H1 (cell line): Measurements from ENCODE around the gene ARL10. TPM values are rescaled to one million over a fixed set of nuclear protein-coding genes. Genes with fewer than 3 reads are reported as not detected.

Source experiments
- CTCF ChIA-PET: fragments of 300-600 bp; sonication (Branson Sonifier 250); formaldehyde crosslinking; loops from one replicate; lab custom pipeline; 2021; ENCODE audit not compliant: partially characterized antibody; lab: Charles Lee
- POLR2A ChIA-PET: fragments of 300-600 bp; sonication (Branson Sonifier 250); formaldehyde crosslinking; loops from one replicate; lab custom pipeline; 2021; ENCODE audit warnings: inconsistent platforms; ENCODE audit not compliant: partially characterized antibody; lab: Charles Lee
- DNase-seq, 2 experiments: peaks; one replicate each; pipeline versions ENCODE4 v3.0.0 to v3.0.0-alpha.2; 2010 to 2022; ENCODE audit warnings: low spot score in 2 of 2, low read depth in 1 of 2, mixed read lengths in 1 of 2
- FAIRE-seq: peaks from 2 replicates; lab custom pipeline; 2011; peaks lifted over from hg19 to GRCh38; lab: Jason Lieb, UNC
- H2AFZ ChIP-seq: 2 replicates; pipeline ENCODE4 v1.8.1; 2012; ENCODE audit warnings: low read length, inconsistent platforms
- H2AK5ac ChIP-seq: 2 replicates; pipeline ENCODE4 v1.6.1; 2013; ENCODE audit warnings: low read depth, low read length
- H2BK120ac ChIP-seq: replicated peaks from 2 replicates; pipeline ENCODE3; 2013; ENCODE audit warnings: low read depth, low read length, inconsistent platforms
- H2BK12ac ChIP-seq: 2 replicates; pipeline ENCODE4 v1.6.1; 2013; ENCODE audit warnings: low read depth, low read length
- H2BK15ac ChIP-seq: 2 replicates; pipeline ENCODE4 v1.6.1; 2013; ENCODE audit warnings: low read length
- H2BK20ac ChIP-seq: 2 replicates; pipeline ENCODE4 v1.6.1; 2013; ENCODE audit warnings: low read length
- H2BK5ac ChIP-seq: 2 replicates; pipeline ENCODE4 v1.6.1; 2013; ENCODE audit warnings: low read depth, low read length
- H3K14ac ChIP-seq: 2 replicates; pipeline ENCODE4 v1.6.1; 2013; ENCODE audit warnings: inconsistent platforms; ENCODE audit not compliant: insufficient read length
- H3K18ac ChIP-seq: 2 replicates; pipeline ENCODE4 v1.6.1; 2013; ENCODE audit warnings: low read length; ENCODE audit errors: extremely low read depth
- H3K23ac ChIP-seq: 2 replicates; pipeline ENCODE4 v1.6.1; 2013; ENCODE audit warnings: inconsistent platforms; ENCODE audit not compliant: insufficient read length
- H3K23me2 ChIP-seq: 2 replicates; pipeline ENCODE4 v1.6.1; 2013; ENCODE audit warnings: low read depth, low read length
- H3K27ac ChIP-seq: 2 replicates; pipeline ENCODE4 v1.6.1; 2011; ENCODE audit warnings: low read depth, low read length, inconsistent platforms
- H3K27me3 ChIP-seq, 4 experiments: replicated peaks in 1 of 4; 1 replicate in 1 of 4; 2 replicates in 3 of 4; pipeline versions ENCODE4 v1.6.1 to v1.8.1; 2011 to 2013; ENCODE audit warnings: low read length in 3 of 4, mild to moderate bottlenecking in 3 of 4, inconsistent platforms in 2 of 4, mixed read lengths in 2 of 4, moderate library complexity in 1 of 4; ENCODE audit not compliant: control insufficient read depth in 3 of 4, insufficient read depth in 3 of 4; ENCODE audit errors: extremely low read depth in 1 of 4
- H3K36me3 ChIP-seq, 4 experiments: 2 replicates each; pipeline versions ENCODE4 v1.6.1 to v1.8.1; 2011 to 2013; ENCODE audit warnings: mild to moderate bottlenecking in 4 of 4, low read length in 3 of 4, moderate library complexity in 2 of 4, control low read depth in 1 of 4, inconsistent platforms in 1 of 4; ENCODE audit not compliant: insufficient read depth in 4 of 4, control insufficient read depth in 2 of 4
- H3K4ac ChIP-seq: replicated peaks from 2 replicates; pipeline ENCODE3; 2013; ENCODE audit warnings: low read length, low read depth, mixed read lengths, inconsistent platforms; ENCODE audit not compliant: insufficient read length
- H3K4me1 ChIP-seq, 4 experiments: replicated peaks in 1 of 4; 1 replicate in 1 of 4; 2 replicates in 3 of 4; pipeline versions ENCODE4 v1.6.1 to v1.8.1; 2011 to 2013; ENCODE audit warnings: low read length in 3 of 4, inconsistent platforms in 2 of 4, mixed read lengths in 1 of 4; ENCODE audit not compliant: insufficient read depth in 4 of 4, control insufficient read depth in 3 of 4
- H3K4me2 ChIP-seq, 2 experiments: 2 replicates each; pipeline versions ENCODE4 v1.6.1 to v1.8.1; 2011 to 2013; ENCODE audit warnings: low read depth in 2 of 2, low read length in 2 of 2, control low read depth in 1 of 2, inconsistent platforms in 1 of 2, mild to moderate bottlenecking in 1 of 2; ENCODE audit not compliant: insufficient read depth in 1 of 2
- H3K4me3 ChIP-seq, 4 experiments: fragments of 200-600, 300-600 bp in 1 of 4; sonication (generic), shearing (Covaris generic), sonication (Bioruptor Twin) in 1 of 4; 2 replicates each; pipeline versions ENCODE4 v1.5.1 to v1.8.1; 2011 to 2016; ENCODE audit warnings: low read length in 4 of 4, low read depth in 3 of 4, control low read depth in 2 of 4, inconsistent platforms in 2 of 4, mild to moderate bottlenecking in 2 of 4, mixed read lengths in 1 of 4, moderate library complexity in 1 of 4; ENCODE audit not compliant: insufficient read depth in 2 of 4; ENCODE audit errors: extremely low read depth in 1 of 4
- H3K56ac ChIP-seq: replicated peaks from 2 replicates; pipeline ENCODE3; 2013; ENCODE audit warnings: low read depth, mild to moderate bottlenecking, mixed read lengths, low read length, inconsistent platforms; ENCODE audit not compliant: insufficient read length
- H3K79me1 ChIP-seq: 2 replicates; pipeline ENCODE4 v1.6.1; 2013; ENCODE audit warnings: low read depth, low read length, control low read depth
- H3K79me2 ChIP-seq, 2 experiments: 2 replicates each; pipeline versions ENCODE4 v1.6.1 to v1.8.1; 2012 to 2013; ENCODE audit warnings: low read length in 2 of 2, mild to moderate bottlenecking in 2 of 2, inconsistent platforms in 1 of 2; ENCODE audit not compliant: insufficient read depth in 2 of 2, control insufficient read depth in 1 of 2
- H3K9ac ChIP-seq, 4 experiments: replicated peaks in 1 of 4; 1 replicate in 1 of 4; 2 replicates in 3 of 4; pipeline versions ENCODE4 v1.6.1 to v1.8.1; 2011 to 2013; ENCODE audit warnings: low read depth in 3 of 4, low read length in 3 of 4, control low read depth in 2 of 4, mild to moderate bottlenecking in 2 of 4, moderate library complexity in 2 of 4, inconsistent platforms in 1 of 4; ENCODE audit errors: extremely low read depth in 1 of 4
- H3K9me3 ChIP-seq, 2 experiments: 2 replicates each; pipeline versions ENCODE4 v1.6.1 to v1.8.1; 2012 to 2013; ENCODE audit warnings: mild to moderate bottlenecking in 2 of 2, moderate library complexity in 2 of 2, control low read depth in 1 of 2, inconsistent platforms in 1 of 2, low read depth in 1 of 2, low read length in 1 of 2, mixed read lengths in 1 of 2; ENCODE audit not compliant: insufficient read depth in 2 of 2
- H4K20me1 ChIP-seq, 2 experiments: replicated peaks in 1 of 2; 2 replicates each; pipeline versions ENCODE3 to v1.8.1; 2011 to 2013; ENCODE audit warnings: inconsistent platforms in 2 of 2, low read length in 2 of 2, mild to moderate bottlenecking in 1 of 2; ENCODE audit not compliant: insufficient read depth in 2 of 2, control insufficient read depth in 1 of 2
- H4K5ac ChIP-seq: 2 replicates; pipeline ENCODE4 v1.6.1; 2013; ENCODE audit warnings: low read length, low read depth, mixed read lengths, inconsistent platforms; ENCODE audit not compliant: insufficient read length
- H4K8ac ChIP-seq: 2 replicates; pipeline ENCODE4 v1.8.0; 2013; ENCODE audit warnings: mild to moderate bottlenecking, moderate library complexity, low read length, inconsistent platforms; ENCODE audit not compliant: insufficient read depth; ENCODE audit errors: extremely low read depth
- H4K91ac ChIP-seq: replicated peaks from 2 replicates; pipeline ENCODE3; 2013; ENCODE audit warnings: low read length, mixed read lengths, inconsistent platforms; ENCODE audit not compliant: insufficient read length
- KDM1A ChIP-seq: fragments of 200-600, 300-600 bp; sonication (generic); IDR thresholded peaks from 2 replicates; pipeline ENCODE4 v1.7.1; 2016; ENCODE audit warnings: mild to moderate bottlenecking, low read length, borderline replicate concordance
- WGBS, 2 experiments: shearing (Covaris generic) in 1 of 2; methylation state at CpG; one replicate each; pipeline versions ENCODE4 v1.1.6 to v1.1.7; 2013 to 2015; ENCODE audit warnings: low lambda C conversion rate in 2 of 2, mixed read lengths in 2 of 2, inconsistent platforms in 1 of 2, low coverage in 1 of 2, missing lambda C conversion rate in 1 of 2; ENCODE audit not compliant: insufficient replicate concordance in 2 of 2, insufficient coverage in 1 of 2, insufficient read length in 1 of 2; ENCODE audit errors: extremely low coverage in 1 of 2, missing lambda C conversion rate in 1 of 2; 5-methylcytosine and 5-hydroxymethylcytosine counted together
- polyA plus RNA-seq, 7 experiments: library from polyadenylated mRNA; depleted of rRNA in 3 of 7; stranded (reverse) in 5 of 7; unstranded in 2 of 7; fragments of >200 nt in 5 of 7; fragments of 200-250 nt in 2 of 7; gene quantifications; 1 replicate in 5 of 7; 2 replicates in 1 of 7; 4 replicates in 1 of 7; pipeline versions ENCODE4 v1.2.1 to v1.2.3, GENCODE V29; 2011 to 2013; ENCODE audit warnings: missing spikeins in 2 of 7, mixed read lengths in 2 of 7
- total RNA-seq: library from RNA; stranded (reverse); fragmentation: NEBNext Ultra II Directional; extraction: Animal tissue kit (Norgen Biotek cat#: 25700); gene quantifications from 2 replicates; pipeline ENCODE4 v1.2.1, GENCODE V29; 2021
- TF ChIP-seq, protein P1 (sequence below): IDR thresholded peaks from 2 replicates; pipeline ENCODE4 v1.6.1; 2012; ENCODE audit warnings: low read length, inconsistent platforms

ARL10 gene
- total and polyA plus RNA-seq, 2 of the 8 experiments (the other 6 are each of a cell fraction or from before 2014, with no cell fraction given) = 3.1 to 7.4 TPM

DNA sequence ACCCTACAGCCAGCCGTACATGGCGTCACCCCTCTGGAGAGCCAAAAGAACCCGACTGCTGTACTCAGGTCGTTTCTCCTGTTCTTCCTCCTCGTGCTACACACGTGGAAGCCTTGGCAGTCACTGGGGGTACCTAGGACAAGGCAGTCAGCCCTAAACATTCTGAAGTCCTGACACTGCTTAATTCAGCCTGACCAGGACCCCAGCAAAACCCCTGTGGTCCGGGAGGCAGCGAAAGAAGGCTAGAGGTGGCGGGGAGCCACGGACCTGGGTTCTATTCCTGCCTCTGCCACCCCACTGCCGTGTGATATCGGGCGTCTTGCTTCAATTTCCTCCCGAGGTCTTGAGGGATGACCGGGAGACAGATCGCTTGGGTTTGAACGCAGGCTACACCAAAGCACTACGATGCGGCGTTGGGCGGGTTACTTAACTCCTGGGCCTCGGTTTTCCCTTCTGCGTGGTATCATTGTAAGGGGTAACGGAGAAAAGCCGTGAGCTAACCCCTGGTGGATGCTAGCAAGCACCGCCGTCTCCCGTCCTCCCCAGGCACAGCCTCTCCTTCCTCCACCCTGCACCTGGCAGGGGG lies 429 bp upstream of the ARL10 start:
- FAIRE-seq (no peak), DNase-seq (peak in 1 of 2 experiments; percentile 49)
- Histone ChIP-seq H2BK15ac (no peak overlapping the region), H3K4me2 (peak overlapping the region; percentile 79 to 91), H3K79me2 (peaks cover 0 to 8% of the 10 kb centered on the region in 2 experiments; a peak in 2 of 4 replicates), H4K5ac (no peak overlapping the region), H2BK5ac (no peak overlapping the region), H3K27me3 (peaks cover 7 to 42% (median 34%) of the 10 kb centered on the region in 4 experiments), H2BK12ac (no peak overlapping the region), H4K91ac (no peak overlapping the region), H3K27ac (no peak overlapping the region), H3K4ac (no peak overlapping the region), H3K9me3 (no peaks in the 10 kb centered on the region), H3K4me1 (peaks cover 0 to 5% (median 3%) of the 10 kb centered on the region in 4 experiments; a peak in 4 of 7 replicates), H2BK120ac (no peak overlapping the region), H3K23me2 (peaks cover 19% of the 10 kb centered on the region), H2AK5ac (no peak overlapping the region), H3K23ac (no peak overlapping the region), H3K14ac (no peak overlapping the region), H2AFZ (peak overlapping the region; percentile 48; the same call in 1 of the 2 replicates), H4K8ac (peak overlapping the region; percentile 45), H4K20me1 (peaks cover 0 to 3% of the 10 kb centered on the region in 2 experiments), H3K56ac (no peak overlapping the region), H2BK20ac (no peak overlapping the region), H3K4me3 (peak overlapping the region; percentile 61 to 82 (median 68)), H3K36me3 (no peaks in the 10 kb centered on the region; a peak in 2 of 8 replicates), H3K9ac (no peak overlapping the region), H3K79me1 (peaks cover 2% of the 10 kb centered on the region; the same call in 1 of the 2 replicates), H3K18ac (0 out of 2 replicates have a peak overlapping the region, but pooled peaks have one; percentile 6)
- 46% methylated on average over 23 of the region's 28 CpGs; no CpG with 5 or more reads in 1 of the 2 experiments for WGBS, 2 experiments
- 0 out of 2 replicates have a peak, but pooled peaks have one; percentile 12 for TF ChIP-seq KDM1A
- TF ChIP-seq, protein P1, sequence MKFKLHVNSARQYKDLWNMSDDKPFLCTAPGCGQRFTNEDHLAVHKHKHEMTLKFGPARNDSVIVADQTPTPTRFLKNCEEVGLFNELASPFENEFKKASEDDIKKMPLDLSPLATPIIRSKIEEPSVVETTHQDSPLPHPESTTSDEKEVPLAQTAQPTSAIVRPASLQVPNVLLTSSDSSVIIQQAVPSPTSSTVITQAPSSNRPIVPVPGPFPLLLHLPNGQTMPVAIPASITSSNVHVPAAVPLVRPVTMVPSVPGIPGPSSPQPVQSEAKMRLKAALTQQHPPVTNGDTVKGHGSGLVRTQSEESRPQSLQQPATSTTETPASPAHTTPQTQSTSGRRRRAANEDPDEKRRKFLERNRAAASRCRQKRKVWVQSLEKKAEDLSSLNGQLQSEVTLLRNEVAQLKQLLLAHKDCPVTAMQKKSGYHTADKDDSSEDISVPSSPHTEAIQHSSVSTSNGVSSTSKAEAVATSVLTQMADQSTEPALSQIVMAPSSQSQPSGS = no peak
- CTCF ChIA-PET = no interaction called here
- POLR2A ChIA-PET = interaction anchor here (1.6 kb wide), 1 partner anchor 22 kb away, joined by 11 read pairs; the partner anchor contains the start of genes HIGD2A and NOP16
